ENCODE measurements around the gene TMEM41B.

- TF ChIP-seq CTCF (conservative IDR thresholded peaks at IDR 0.05 in 1 of 2, IDR thresholded peaks at IDR 0.05 in 1 of 2; ENCODE audit: low read depth in 1 of 2, low read length in 2 of 2) (no peak), EZH2 (IDR thresholded peaks at IDR 0.05; ENCODE audit: low read length, missing control alignments) (no peak)
These were observed 63.1 kb downstream of the TMEM41B start for GRCh38 chr11:9251311-9251710.
